ENCODE measurements around the gene KRTAP4-12. TPM values are rescaled to one million over a fixed set of nuclear protein-coding genes. Genes with fewer than 3 reads are reported as not detected.
"Not testable (repeated sequence)": the region's sequence is repeated elsewhere in the genome, so short reads cannot be mapped to it uniquely, and the experiment has no call there.

Gene KRTAP4-12
- total and polyA plus RNA-seq, 10 of the 15 experiments (the other 5 are each of a cell fraction or from before 2014, with no cell fraction given): not detected

GRCh38 chr17:41160648-41161047, 36.7 kb upstream of the KRTAP4-12 start, which contains the start of gene KRTAP4-4:
KRTAP4-4 (minus strand) TSS chr17:41160748; CDS start chr17:41160691, 57 bp downstream.
- no TSS peak for BruUV-seq (replicated peaks)
- H3K36me3 ChIP-seq (ENCODE audit: control insufficient read depth in 2 of 2, insufficient read depth in 2 of 2, low read length in 1 of 2): no peaks in the 10 kb centered on the region
- POLR2A ChIA-PET: no interaction called here
- CTCF ChIA-PET: no interaction called here
- ATAC-seq (no peak), DNase-seq (ENCODE audit: low read depth, low spot score) (no peak), FAIRE-seq (no peak)
- no peaks in the 10 kb centered on the region for H4K20me1 ChIP-seq (ENCODE audit: control insufficient read depth, insufficient read depth)
- no peak within 1 kb of the TSS for H2AFZ ChIP-seq (ENCODE audit: control insufficient read depth, low read depth, low read length)
- no peak within 1 kb of the TSS for H3K4me2 ChIP-seq (ENCODE audit: control insufficient read depth, insufficient read depth)
- H3K9me3 ChIP-seq (replicated peaks; ENCODE audit: control insufficient read depth, insufficient read depth, low read length): no peaks in the 10 kb centered on the region
- SMC1A ChIA-PET (ENCODE audit: uncharacterized antibody, unreplicated experiment): no interaction called here
- no peak for TF ChIP-seq ZBED1 (IDR thresholded peaks at IDR 0.05; ENCODE audit: borderline replicate concordance)
- TF ChIP-seq RAD51 (IDR thresholded peaks at IDR 0.05): no peak
- no peak for TF ChIP-seq PML (IDR thresholded peaks at IDR 0.05; ENCODE audit: low read length)
- no peak for TF ChIP-seq PRDM15 (CRISPR knock-in tag; IDR thresholded peaks at IDR 0.05)
- TF ChIP-seq SMC3 (IDR thresholded peaks at IDR 0.05; ENCODE audit: borderline replicate concordance, low read length): no peak
- no peak for TF ChIP-seq PAX8 (IDR thresholded peaks at IDR 0.05)
- no peak for TF ChIP-seq ZNF592 (IDR thresholded peaks at IDR 0.05)
- TF ChIP-seq RAD21 (IDR thresholded peaks at IDR 0.05; ENCODE audit: insufficient read depth, low read depth, low read length): no peak
- intact Hi-C loops (cut with micrococcal nuclease; ENCODE audit: unreplicated experiment) (no loop called here), in situ Hi-C loops (cut with MboI) (no loop called here)
- H3K4me1 ChIP-seq (ENCODE audit: control insufficient read depth, insufficient read depth, low read length): no peaks in the 10 kb centered on the region
- no peak within 1 kb of the TSS for H3K4me3 ChIP-seq
- RAD21 ChIA-PET (ENCODE audit: unreplicated experiment): no interaction called here
- no peaks in the 10 kb centered on the region; a peak in 3 of 4 replicates for H3K27me3 ChIP-seq (replicated peaks in 1 of 2; ENCODE audit: control insufficient read depth in 2 of 2, insufficient read depth in 2 of 2, low read length in 1 of 2)
- no peak within 1 kb of the TSS for H3K9ac ChIP-seq (ENCODE audit: control insufficient read depth, insufficient read depth, low read length)
- H3K79me2 ChIP-seq (ENCODE audit: control insufficient read depth, insufficient read depth, low read length): no peaks in the 10 kb centered on the region
- 0% methylated on average over 1 of the region's 1 CpG for WGBS (ENCODE audit: insufficient coverage, insufficient replicate concordance, low lambda C conversion rate, missing lambda C conversion rate)
- H3K27ac ChIP-seq (ENCODE audit: control insufficient read depth, insufficient read depth): no peak within 1 kb of the TSS

- H3K4me3 ChIP-seq; H3K4me1 ChIP-seq (ENCODE audit: control insufficient read depth, insufficient read depth, low read length); H3K9ac ChIP-seq (ENCODE audit: control insufficient read depth, insufficient read depth, low read length); RAD21 ChIA-PET (ENCODE audit: unreplicated experiment); CTCF ChIA-PET; SMC1A ChIA-PET (ENCODE audit: uncharacterized antibody, unreplicated experiment); POLR2A ChIA-PET; H3K36me3 ChIP-seq (ENCODE audit: control insufficient read depth in 2 of 2, insufficient read depth in 2 of 2, low read length in 1 of 2); ATAC-seq; H3K79me2 ChIP-seq (ENCODE audit: control insufficient read depth, insufficient read depth, low read length); BruUV-seq (replicated peaks); H3K27me3 ChIP-seq (replicated peaks in 1 of 2; ENCODE audit: control insufficient read depth in 2 of 2, insufficient read depth in 2 of 2, low read length in 1 of 2); in situ Hi-C loops (cut with MboI); H3K9me3 ChIP-seq (replicated peaks; ENCODE audit: control insufficient read depth, insufficient read depth, low read length); H3K27ac ChIP-seq (ENCODE audit: control insufficient read depth, insufficient read depth); intact Hi-C loops (cut with micrococcal nuclease; ENCODE audit: unreplicated experiment); DNase-seq (ENCODE audit: low read depth, low spot score); FAIRE-seq; H4K20me1 ChIP-seq (ENCODE audit: control insufficient read depth, insufficient read depth); H2AFZ ChIP-seq (ENCODE audit: control insufficient read depth, low read depth, low read length); H3K4me2 ChIP-seq (ENCODE audit: control insufficient read depth, insufficient read depth): not testable (repeated sequence)
- WGBS (ENCODE audit: insufficient coverage, insufficient replicate concordance, low lambda C conversion rate, missing lambda C conversion rate): 11% methylated on average over 3 of the region's 3 CpGs
Measured at GRCh38 chr17:41160190-41160589, 36.2 kb upstream of the KRTAP4-12 start.

Measured in GM12878 (cell line).